NT2/D1 (cell line): ENCODE data around the gene C4orf17.

ENCODE experiments used
- SUZ12 ChIP-seq: IDR thresholded peaks from 2 replicates; pipeline ENCODE4 v1.6.1; 2011; ENCODE audit not compliant: insufficient read length, insufficient read depth; ENCODE audit errors: extremely low read depth
- YY1 ChIP-seq: IDR thresholded peaks from 2 replicates; pipeline ENCODE4 v1.6.1; 2011; ENCODE audit not compliant: insufficient read length, insufficient read depth
- ZNF274 ChIP-seq: IDR thresholded peaks from 2 replicates; pipeline ENCODE4 v1.6.1; 2011; ENCODE audit warnings: mild to moderate bottlenecking, low read depth, low read length

DNA sequence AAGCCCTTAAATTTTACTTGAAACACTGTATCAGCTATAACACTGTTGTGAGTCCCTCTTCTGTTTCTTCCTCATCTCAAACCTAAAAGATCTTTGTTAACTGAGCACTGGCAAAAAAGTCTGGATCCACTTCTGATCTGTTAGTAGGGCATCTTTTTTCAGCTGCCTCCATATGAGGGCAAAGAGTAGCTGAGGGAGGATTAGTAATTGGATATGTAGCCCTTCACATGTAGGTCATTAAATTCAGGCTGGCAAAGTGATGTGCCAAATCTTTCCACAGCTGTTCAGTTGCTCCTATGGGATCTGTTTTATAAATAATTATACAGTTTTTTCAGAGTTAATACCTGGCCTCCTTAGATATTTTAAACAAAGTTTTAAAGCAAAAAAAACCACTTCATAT lies 54.1 kb downstream of the C4orf17 start:
- TF ChIP-seq YY1 (no peak), SUZ12 (no peak), ZNF274 (no peak)
